Measurements from ENCODE around the gene MUC22. TPM values are rescaled to one million over a fixed set of nuclear protein-coding genes. Genes with fewer than 3 reads are reported as not detected.
"Not testable (repeated sequence)": the region's sequence is repeated elsewhere in the genome, so short reads cannot be mapped to it uniquely, and the experiment has no call there.

The MUC22 gene
- not detected for total RNA-seq
- polyA plus RNA-seq = not detected

GRCh38 chr6:31010393-31011060 lies at the start of gene MUC22:
Gene MUC22, plus strand, starts transcription at chr6:31010474. Its CDS starts 233 bp downstream, at chr6:31010707.
- Histone ChIP-seq H3K36me3 (ENCODE audit: insufficient read depth) (no peaks in the 10 kb centered on the region), H3K27ac (ENCODE audit: low read depth) (no peak within 1 kb of the TSS), H3K4me1 (ENCODE audit: insufficient read depth) (no peaks in the 10 kb centered on the region), H3K4me3 (ENCODE audit: low read depth, low read length) (no peak within 1 kb of the TSS)
- 72% methylated on average over 4 of the region's 4 CpGs for WGBS
- DNase-seq (ENCODE audit: extremely low spot score) = no peak

DNA sequence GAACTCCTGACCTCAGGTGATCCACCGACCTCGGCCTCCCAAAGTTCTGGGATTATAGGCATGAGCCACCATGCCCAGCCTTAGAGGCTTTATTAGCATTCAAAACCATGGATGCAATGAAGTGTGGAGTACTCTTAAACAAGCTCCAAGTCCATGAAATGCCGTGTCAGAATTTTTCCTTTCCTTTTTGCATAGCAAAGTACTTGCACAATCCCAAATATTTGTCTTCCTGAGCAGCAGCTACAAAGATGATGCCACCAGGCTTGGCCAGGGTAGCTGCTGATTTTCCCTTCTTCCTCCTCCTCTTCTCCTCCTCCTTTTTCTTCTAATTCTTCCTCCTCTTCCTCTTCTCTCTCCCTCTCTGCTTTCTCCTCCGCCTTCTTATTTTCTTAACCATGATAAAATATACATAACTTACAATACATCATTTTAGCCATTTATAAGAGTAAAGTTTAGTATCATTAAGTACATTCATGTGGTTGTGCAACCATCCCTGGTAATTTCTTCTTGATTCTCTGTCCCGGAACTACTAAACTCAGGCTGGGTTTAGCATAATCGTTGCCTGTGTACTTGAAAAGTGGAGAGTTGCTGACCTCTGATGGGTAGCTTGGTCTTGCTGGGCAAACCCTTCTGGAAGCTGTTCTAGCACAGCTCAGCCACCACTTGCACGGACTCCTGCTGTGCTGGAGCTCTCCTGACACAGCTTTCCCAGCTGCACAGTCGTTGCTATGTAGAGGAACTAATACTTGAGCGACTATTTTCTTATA lies 49.2 kb upstream of the MUC22 start:
- H3K4me3 ChIP-seq (ENCODE audit: low read depth, low read length) = no peak overlapping the region
- 78% methylated on average over 9 of the region's 9 CpGs for WGBS
- H3K27ac ChIP-seq (ENCODE audit: low read depth) = no peak overlapping the region
- H3K36me3 ChIP-seq (ENCODE audit: insufficient read depth) = no peaks in the 10 kb centered on the region
- no peaks in the 10 kb centered on the region for H3K4me1 ChIP-seq (ENCODE audit: insufficient read depth)
- no peak for DNase-seq (ENCODE audit: extremely low spot score)

- Histone ChIP-seq H3K4me3 (ENCODE audit: low read depth, low read length) (no peak overlapping the region), H3K4me1 (ENCODE audit: insufficient read depth) (no peaks in the 10 kb centered on the region), H3K27ac (ENCODE audit: low read depth) (no peak overlapping the region), H3K36me3 (ENCODE audit: insufficient read depth) (no peaks in the 10 kb centered on the region)
- DNase-seq (ENCODE audit: extremely low spot score) = no peak
Observed at GRCh38 chr6:30962716-30963115, 47.6 kb upstream of the MUC22 start.

DNA sequence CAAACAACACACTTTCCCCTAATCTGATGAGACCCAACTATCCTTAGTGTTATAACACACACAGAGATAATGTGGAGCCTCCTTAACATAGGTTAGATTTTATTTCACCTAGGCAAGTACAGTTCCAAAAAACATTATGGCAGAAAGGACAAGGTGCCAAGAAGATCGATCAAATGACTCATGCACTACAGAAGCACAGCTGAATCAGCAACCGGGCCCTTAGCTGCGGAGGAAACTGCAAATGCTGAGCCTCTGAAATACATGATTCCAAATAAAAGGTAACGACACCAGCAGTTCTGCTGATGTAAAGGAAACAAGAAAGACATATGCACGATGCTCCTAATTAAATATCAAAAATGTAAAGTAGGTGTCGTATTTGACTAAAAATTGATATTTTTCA lies 46.6 kb upstream of the MUC22 start:
- H3K4me3 ChIP-seq (ENCODE audit: low read depth, low read length) = no peak overlapping the region
- no peaks in the 10 kb centered on the region for H3K36me3 ChIP-seq (ENCODE audit: insufficient read depth)
- no peak overlapping the region for H3K27ac ChIP-seq (ENCODE audit: low read depth)
- DNase-seq (ENCODE audit: extremely low spot score) = no peak
- 74% methylated on average over 6 of the region's 6 CpGs for WGBS
- H3K4me1 ChIP-seq (ENCODE audit: insufficient read depth) = no peaks in the 10 kb centered on the region

DNA sequence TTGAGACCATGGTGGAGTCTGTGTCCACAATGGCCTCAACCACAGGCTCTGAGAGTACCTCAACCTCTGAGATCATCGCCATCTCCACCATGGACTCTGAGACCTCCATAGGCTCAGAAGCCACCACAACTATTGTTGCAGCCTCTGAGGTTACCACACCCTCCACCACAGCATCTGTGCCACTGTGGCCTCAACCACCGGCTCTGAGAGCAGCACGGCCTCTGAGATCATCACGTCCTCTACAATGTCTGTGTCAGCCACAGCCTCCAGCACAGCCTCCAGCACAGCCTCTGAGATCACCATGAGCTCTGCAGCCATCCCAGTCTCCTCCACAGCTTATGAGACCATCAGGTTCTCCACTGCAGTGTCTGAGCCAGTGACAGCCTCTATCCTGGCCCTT lies 46.2 kb upstream of the MUC22 start:
- Histone ChIP-seq H3K4me1 (ENCODE audit: insufficient read depth) (no peaks in the 10 kb centered on the region), H3K36me3 (ENCODE audit: insufficient read depth) (no peaks in the 10 kb centered on the region), H3K4me3 (ENCODE audit: low read depth, low read length) (no peak overlapping the region), H3K27ac (ENCODE audit: low read depth) (no peak overlapping the region)
- no peak for DNase-seq (ENCODE audit: extremely low spot score)
- 83% methylated on average over 4 of the region's 4 CpGs for WGBS

- no peak overlapping the region for H3K27ac ChIP-seq (ENCODE audit: low read depth)
- no peak overlapping the region for H3K4me3 ChIP-seq (ENCODE audit: low read depth, low read length)
- H3K4me1 ChIP-seq (ENCODE audit: insufficient read depth) = no peaks in the 10 kb centered on the region
- WGBS = 75% methylated on average over 5 of the region's 5 CpGs
- no peak for DNase-seq (ENCODE audit: extremely low spot score)
- H3K36me3 ChIP-seq (ENCODE audit: insufficient read depth) = no peaks in the 10 kb centered on the region
Observed at GRCh38 chr6:30965140-30965601, 45.1 kb upstream of the MUC22 start.

DNA sequence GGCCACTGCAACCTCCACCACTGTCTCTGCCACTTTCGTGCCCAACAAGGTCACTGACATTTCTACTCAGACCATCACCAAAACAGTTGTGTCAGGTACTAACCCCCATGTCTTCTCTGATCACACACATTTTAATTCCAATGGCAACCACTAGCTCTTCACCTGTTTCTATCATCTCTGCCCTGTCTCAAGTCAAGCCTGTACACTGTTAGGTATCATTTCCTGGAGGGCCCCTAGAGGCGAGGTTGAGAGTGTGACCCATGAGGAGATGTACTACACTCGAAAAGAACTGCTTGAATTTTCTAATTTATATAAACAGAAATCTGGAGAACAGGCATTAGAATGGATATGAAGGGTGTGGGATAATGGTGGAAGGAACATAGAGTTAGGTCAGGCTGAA lies 44.1 kb upstream of the MUC22 start:
- WGBS = 60% methylated on average over 3 of the region's 3 CpGs
- H3K4me3 ChIP-seq (ENCODE audit: low read depth, low read length) = no peak overlapping the region
- no peaks in the 10 kb centered on the region for H3K4me1 ChIP-seq (ENCODE audit: insufficient read depth)
- H3K36me3 ChIP-seq (ENCODE audit: insufficient read depth) = no peaks in the 10 kb centered on the region
- DNase-seq (ENCODE audit: extremely low spot score) = no peak
- H3K27ac ChIP-seq (ENCODE audit: low read depth) = no peak overlapping the region

DNA sequence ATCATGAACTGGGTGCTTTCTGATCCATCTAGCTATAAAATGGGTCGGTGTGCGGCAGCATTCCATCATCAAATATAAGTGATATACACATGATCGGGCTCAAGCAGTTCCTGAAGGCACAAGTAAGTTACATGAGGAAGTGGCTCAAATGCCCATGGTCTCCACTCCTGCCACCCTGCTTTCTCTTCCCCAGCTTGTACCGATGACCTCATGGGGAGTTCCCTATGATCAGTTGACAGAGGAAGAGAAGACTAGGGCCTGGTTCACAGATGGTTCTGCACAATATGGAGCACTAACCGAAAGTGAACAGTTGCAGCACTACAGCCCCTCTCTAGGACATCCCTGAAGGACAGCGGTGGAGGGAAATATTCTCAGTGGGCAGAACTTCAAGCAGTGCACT lies 41.1 kb upstream of the MUC22 start:
- not testable (repeated sequence) for H3K27ac ChIP-seq (ENCODE audit: low read depth); H3K36me3 ChIP-seq (ENCODE audit: insufficient read depth); DNase-seq (ENCODE audit: extremely low spot score); H3K4me1 ChIP-seq (ENCODE audit: insufficient read depth); H3K4me3 ChIP-seq (ENCODE audit: low read depth, low read length)
- WGBS = 93% methylated on average over 6 of the region's 6 CpGs

- no peaks in the 10 kb centered on the region for H3K4me1 ChIP-seq (ENCODE audit: insufficient read depth)
- WGBS = 81% methylated on average over 5 of the region's 5 CpGs
- DNase-seq (ENCODE audit: extremely low spot score) = no peak
- no peaks in the 10 kb centered on the region for H3K36me3 ChIP-seq (ENCODE audit: insufficient read depth)
- H3K4me3 ChIP-seq (ENCODE audit: low read depth, low read length) = no peak overlapping the region
- H3K27ac ChIP-seq (ENCODE audit: low read depth) = no peak overlapping the region
Observed at GRCh38 chr6:30970946-30971345, 39.3 kb upstream of the MUC22 start.

- Histone ChIP-seq H3K36me3 (ENCODE audit: insufficient read depth) (no peaks in the 10 kb centered on the region), H3K4me1 (ENCODE audit: insufficient read depth) (no peaks in the 10 kb centered on the region), H3K4me3 (ENCODE audit: low read depth, low read length) (no peak overlapping the region), H3K27ac (ENCODE audit: low read depth) (no peak overlapping the region)
- DNase-seq (ENCODE audit: extremely low spot score) = no peak
- WGBS = 88% methylated on average over 4 of the region's 4 CpGs
Observed at GRCh38 chr6:30972816-30973215, 37.5 kb upstream of the MUC22 start.

- Histone ChIP-seq H3K27ac (ENCODE audit: low read depth) (no peak overlapping the region), H3K4me1 (ENCODE audit: insufficient read depth) (no peaks in the 10 kb centered on the region), H3K4me3 (ENCODE audit: low read depth, low read length) (no peak overlapping the region), H3K36me3 (ENCODE audit: insufficient read depth) (no peaks in the 10 kb centered on the region)
- no peak for DNase-seq (ENCODE audit: extremely low spot score)
- WGBS = 72% methylated on average over 4 of the region's 4 CpGs
Observed at GRCh38 chr6:30974490-30975252, 35.6 kb upstream of the MUC22 start.

DNA sequence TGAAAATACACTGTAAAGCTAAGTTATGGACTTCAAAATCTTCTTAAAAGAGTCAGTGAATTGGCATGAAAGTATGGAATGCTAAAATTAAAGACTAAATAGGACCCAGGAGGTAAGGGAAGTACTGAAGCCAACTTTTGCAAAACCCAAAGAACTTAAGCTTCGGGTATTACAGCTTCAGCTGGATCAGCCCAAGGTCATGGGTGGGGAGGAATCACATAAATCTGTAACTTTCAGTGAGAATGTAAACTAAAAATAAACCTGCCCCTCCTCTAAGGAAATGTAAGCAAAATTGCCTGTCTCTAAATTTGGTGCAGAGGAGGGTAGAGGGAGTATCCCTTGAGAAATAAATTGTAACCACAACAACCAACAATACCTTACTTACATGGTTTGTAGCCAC lies 31.1 kb upstream of the MUC22 start:
- Histone ChIP-seq H3K36me3 (ENCODE audit: insufficient read depth) (no peaks in the 10 kb centered on the region), H3K4me1 (ENCODE audit: insufficient read depth) (no peaks in the 10 kb centered on the region), H3K4me3 (ENCODE audit: low read depth, low read length) (no peak overlapping the region), H3K27ac (ENCODE audit: low read depth) (no peak overlapping the region)
- peak; percentile 13 for DNase-seq (ENCODE audit: extremely low spot score)
- 12% methylated on average over 1 of the region's 1 CpG for WGBS

- WGBS = 47% methylated on average over 4 of the region's 4 CpGs
- Histone ChIP-seq H3K4me1 (ENCODE audit: insufficient read depth) (no peaks in the 10 kb centered on the region), H3K4me3 (ENCODE audit: low read depth, low read length) (no peak overlapping the region), H3K36me3 (ENCODE audit: insufficient read depth) (no peaks in the 10 kb centered on the region), H3K27ac (ENCODE audit: low read depth) (no peak overlapping the region)
- DNase-seq (ENCODE audit: extremely low spot score) = no peak
Observed at GRCh38 chr6:30979690-30980089, 30.6 kb upstream of the MUC22 start.
